GM04504 (cell line): ENCODE data around the gene HMGB4.

Experiments used
- DNase-seq: peaks from one replicate; pipeline ENCODE4 v3.0.0-alpha.2; 2012; ENCODE audit warnings: low read depth

Gene HMGB4

DNA sequence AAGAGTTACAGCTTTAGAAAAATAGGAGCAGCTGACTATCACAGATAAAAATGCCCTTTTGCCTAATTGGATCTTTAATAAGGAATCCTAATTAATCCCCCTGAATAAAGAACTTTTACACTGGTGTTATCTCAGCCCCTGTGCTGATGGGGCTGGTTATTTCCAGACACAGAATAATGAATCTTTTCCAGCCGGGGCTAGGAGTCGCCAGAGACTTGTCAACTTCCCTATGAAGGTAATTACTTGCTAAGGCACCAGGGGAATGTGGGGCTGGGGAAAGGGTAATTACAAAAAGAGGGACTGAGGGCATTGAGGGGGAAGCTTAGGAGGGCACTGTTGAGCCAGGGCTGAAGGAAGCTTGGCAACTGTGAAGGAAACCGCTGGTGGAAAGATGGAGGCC, 34.5 kb downstream of the HMGB4 start:
- DNase-seq: no peak

DNA sequence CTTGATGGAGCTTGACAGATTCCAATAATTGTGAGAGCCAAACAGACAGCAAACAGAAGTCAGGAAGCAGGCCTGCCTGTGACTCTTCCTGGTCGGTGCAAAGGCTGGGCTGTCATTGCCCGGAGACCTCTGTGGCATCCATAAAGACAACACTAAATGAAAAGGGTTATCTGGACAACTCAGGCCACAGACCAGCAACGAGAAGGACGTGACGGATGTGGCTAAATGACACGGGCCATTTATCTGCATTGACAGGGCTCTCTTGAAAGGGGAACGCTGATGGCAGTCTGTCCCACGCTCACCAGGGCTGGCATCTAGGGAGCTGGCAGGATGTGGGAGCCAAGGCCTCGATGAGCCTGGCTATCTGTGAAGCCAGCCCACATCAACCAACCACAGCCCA, 35.0 kb downstream of the HMGB4 start:
- no peak for DNase-seq

DNA sequence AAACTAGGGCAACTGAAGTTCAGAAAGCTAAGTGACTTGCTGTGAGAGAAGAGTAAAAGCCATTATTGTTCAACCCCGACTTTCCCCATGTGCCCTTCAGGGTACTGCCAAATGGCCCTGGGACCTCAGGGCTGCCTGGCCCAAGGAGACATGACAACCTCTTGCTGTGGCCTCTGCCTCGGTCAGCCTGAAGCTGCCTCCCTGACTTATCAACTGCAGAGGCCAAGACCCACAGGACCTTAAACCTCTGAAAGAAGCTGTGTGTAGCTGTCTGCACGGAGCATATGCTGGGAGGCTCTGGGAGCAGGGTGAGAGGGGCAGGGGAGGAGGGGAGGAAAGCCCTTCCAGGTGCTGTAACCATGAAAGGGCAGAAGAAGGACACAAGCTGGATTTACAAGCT, 35.9 kb downstream of the HMGB4 start:
- DNase-seq: no peak

DNA sequence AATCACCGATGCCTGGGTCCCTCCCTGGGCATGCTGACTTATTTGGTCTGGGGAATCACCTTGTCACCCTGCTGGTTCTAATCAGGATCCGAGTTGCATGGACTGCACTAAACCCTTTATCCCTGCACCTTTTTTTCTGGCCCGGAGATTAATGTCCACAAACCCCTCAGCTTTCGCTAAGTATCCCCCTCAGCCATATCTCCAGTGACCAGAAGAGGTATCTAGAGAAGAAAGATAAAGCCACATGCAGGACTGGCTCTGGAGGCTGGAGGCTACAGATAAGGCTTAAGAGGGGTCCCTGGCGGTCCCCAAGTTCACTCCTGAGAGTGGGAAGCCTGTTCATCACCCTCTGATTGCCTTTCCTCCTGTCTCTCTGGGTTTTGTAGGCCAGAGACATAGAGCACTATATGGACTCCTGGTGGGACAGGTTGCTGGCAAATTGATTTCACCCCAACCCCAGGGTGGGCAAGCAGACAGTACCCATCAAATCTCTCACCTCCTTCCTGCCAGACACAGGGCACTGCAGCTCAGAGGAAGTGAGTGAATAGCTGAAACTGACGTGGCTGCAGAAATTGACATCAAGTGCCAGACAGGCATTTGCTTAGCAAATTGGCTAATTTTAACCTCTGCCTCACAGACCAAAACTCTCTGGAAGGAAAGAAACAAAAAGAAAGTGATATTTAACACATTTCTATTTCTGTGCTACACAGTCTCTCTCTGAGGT, 38.8 kb downstream of the HMGB4 start:
- DNase-seq: no peak

DNA sequence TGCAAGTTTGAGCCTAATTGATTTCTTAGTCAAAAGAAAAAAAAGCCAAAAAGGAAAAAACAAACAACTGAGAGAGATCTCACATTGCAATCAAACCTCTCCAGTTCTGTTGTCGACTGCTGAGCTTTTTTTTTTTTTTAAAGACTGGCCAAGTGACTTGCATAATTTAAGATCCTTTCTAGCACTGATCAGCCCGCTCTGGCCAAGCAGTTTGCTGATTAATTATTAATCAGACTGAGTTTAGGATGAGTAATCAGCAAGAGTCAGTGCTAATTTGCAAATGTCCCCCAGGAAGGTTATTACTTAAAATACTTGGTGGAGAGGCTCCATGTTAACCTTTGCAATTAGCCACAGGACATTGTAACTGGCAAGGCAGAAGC, 39.3 kb downstream of the HMGB4 start:
- DNase-seq: no peak

DNA sequence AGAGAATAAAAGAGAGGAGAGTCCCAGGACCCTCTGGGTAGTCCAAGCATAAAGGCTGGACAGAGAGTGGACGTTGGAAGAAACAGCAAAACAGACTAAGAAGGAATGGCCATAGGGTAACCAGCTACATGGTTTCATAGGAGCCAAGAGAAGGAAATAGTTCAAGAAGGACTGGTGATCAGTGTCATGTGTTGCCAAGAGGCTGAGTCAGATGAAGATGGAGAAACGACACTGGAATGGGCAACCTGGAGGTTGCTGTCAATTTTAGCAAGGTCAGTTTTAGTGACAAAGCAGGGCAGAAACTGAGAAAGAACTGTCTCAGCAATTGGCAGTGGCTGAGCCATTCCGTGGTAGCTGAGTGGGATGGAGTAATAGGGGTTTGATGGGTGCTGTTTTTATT, 41.4 kb downstream of the HMGB4 start:
- DNase-seq: no peak

DNA sequence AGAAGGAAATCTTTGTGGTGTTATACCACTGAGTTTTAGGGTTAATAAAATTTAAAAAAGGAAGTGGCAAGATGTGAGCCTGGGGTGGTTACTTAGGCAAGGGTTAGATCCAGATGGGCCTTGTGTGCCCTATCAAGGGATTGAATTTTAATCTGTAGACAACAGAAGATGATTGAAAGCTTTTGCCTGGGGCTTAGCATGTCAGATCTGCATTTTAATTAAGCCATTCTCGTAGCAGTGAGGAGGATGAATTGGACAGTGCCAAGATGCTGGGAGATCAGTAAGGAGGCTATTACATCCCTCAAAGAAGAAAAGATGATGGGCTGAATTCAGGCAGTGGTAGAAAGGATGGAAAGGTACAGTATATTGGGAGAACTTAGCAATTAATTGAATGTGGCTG, 42.3 kb downstream of the HMGB4 start:
- DNase-seq: no peak

DNA sequence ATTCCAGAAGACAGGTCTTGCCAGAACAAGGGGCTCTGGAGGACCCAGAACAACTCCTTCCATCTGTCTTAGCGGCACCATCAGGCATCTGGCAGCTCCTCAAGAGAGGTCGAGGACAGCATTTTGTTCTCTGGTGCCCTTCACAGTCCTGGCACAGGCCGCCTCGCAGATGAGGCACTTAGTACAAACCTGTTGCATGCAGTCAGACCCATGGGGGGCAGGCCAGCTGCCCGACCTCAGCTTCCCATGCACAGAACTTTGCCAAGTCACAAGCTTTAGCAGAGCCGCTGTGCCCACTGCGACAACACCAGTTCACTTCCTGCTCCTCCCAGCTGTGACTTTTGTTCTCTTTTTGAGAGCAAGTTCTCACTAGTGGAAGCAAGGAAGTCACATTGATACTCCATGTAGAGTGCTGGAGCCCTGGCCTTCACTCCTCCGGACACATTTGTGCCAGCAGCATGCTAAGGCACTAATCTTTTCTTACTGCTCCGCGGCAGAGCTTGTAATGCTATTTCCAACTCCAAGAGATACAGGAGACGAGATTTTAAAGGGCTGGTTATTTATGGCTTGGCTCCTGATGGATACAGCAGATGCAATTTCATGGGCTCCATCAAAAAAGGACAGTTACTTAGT, 44.6 kb downstream of the HMGB4 start:
- DNase-seq: no peak
